SK-MEL-5 (cell line): ENCODE measurements around the gene CPM. TPM values are rescaled to one million over a fixed set of nuclear protein-coding genes. Genes with fewer than 3 reads are reported as not detected.

Experiments
- DNase-seq: peaks from one replicate; pipeline ENCODE4 v3.0.0-alpha.2; 2016; ENCODE audit warnings: low read depth, low spot score
- in situ Hi-C: cut with HindIII; loops from 2 replicates; pipeline ENCODE4 v1.10.0; 2016; ENCODE audit warnings: low sequenced_read_pairs, high pct_unique_total_duplicates, low pct_unique_long_range_greater_than_20kb
- total RNA-seq: library from RNA; depleted of rRNA; stranded (reverse); fragments of >200 nt; shearing (Covaris generic); gene quantifications from 2 replicates; pipeline ENCODE4 v1.2.3, GENCODE V29; 2014

Gene CPM
- total RNA-seq, 1 experiment from 2014 or later = 18.2 TPM

DNA sequence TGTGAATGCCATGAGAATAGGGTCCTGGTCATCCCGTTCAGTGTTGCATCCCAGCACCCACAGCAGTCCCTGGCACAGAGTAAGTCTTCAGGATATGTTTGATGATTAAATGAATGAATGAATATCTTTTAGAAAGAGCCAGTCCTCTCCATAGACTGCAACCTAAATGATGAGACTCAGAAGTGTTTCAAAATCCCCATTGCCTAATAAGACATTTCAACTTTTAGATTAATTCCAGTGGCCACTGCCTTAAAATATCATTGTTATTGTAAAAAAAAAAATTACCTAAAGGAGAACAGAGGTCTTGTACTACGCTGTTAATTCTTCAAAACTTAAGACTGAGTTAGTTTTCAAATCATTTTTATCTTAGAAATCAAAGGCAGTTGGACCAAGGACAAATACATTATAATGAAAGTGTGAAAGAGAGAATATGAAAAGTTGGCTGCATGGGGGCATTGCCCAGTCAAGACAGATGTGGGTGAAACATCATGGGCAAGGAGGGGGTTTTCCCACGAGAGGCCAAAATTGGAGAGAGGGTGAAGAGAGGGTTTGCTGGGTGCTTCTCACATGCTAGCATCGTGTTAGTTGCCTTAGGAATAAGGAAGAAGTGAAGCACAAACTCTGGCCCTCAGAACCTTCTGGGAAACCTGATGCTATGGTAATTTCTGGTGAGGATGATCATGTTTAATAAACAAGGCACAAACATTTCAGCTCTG, 26.3 kb upstream of the CPM start:
- in situ Hi-C loops = no loop called here
- DNase-seq = no peak

DNA sequence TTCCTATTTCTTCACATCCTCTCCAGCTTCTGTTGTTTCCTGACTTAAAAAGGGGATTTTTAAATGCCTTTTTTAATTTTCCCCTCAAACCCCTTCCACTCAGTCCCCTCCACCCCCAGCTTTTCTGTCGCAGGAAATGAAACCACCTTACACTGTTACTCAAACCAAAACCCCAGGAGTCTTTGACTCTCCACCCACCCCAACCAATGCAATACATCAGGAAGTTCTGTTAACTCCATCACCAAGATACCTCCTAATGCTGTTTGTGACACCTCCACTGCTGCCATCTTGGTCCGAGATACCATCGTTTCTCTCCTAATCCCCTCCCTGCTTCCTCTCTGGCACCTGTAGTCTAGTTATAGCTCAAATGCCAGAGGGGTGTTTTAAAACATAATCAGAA, 25.4 kb upstream of the CPM start:
- no peak for DNase-seq
- in situ Hi-C loops = no loop called here

DNA sequence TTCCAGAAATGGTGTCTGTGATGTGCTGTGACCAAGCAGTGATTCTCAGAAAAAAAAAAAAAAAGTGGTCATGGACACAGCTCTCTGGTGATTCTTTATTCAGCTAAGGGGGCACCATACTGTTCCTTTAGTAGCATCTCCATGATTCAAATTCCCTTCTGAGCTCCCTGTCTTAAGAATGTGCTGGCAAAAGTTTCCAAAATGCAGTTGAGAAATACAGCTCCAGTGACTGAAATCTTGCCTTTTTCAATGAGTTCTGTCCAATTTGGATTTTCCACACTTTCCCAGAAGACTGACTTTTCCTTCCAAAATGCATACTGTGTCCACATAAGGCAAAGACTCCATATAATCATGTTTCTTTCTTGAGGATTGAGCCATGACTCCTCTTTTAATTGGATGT, 24.3 kb upstream of the CPM start:
- in situ Hi-C loops = no loop called here
- no peak for DNase-seq

DNA sequence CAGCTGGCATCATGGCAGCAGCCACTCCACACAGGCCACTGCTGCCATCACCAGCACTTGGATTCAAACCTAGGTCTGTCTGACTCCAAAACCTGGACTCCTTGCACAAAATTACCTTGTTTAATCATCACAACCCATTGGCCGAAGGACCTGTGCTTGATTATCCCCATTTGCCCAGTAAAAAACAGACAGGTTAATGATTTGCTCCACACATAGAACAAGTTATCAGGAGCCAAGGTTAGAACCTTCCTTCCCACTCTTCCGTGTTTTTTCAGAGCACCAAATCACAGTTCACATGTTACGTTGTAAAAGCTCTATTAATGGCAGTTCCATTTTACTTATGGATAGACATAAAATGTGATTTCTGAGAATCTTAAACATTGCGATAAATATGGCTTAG, 23.5 kb upstream of the CPM start:
- DNase-seq = no peak
- in situ Hi-C loops = no loop called here

DNA sequence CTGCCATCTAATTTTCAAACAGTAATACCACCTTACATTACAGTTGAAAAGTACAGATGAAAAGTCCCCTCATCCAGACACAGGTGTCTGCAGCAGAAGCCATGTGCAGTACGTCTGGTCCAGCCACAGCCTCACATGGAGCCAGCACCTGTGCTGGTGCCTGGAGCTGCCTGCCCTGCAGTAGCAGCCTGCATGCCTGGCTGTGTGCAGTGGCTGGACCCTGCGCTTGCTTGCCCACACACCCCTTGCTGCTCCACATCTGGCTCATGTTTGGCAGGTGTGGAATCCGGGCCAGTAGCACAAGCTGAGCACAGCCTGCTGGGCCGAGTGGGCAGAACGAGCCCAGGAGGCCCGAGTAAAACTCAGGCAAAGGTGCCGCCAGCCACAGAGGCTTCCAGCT, 21.8 kb upstream of the CPM start:
- in situ Hi-C loops = no loop called here
- no peak for DNase-seq

DNA sequence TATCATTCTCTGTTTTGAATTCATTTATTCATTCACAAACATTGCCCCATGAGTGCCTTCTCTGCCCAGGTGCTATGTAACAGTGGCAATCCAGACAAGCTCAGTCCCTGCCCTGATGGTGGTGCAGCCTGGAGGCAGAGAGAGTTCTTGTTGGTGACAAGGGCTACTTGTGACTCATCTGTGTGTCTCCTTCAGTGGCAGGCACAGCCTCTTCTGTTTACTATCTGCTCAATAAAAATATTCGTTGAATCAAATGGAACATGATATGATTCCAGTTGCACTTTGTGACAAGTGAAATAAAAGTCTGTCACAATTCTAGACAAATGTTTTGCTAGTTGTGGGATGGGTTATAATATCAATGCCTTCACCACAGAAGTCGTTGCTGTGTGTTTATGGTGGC, 20.6 kb upstream of the CPM start:
- DNase-seq = no peak
- in situ Hi-C loops = no loop called here

DNA sequence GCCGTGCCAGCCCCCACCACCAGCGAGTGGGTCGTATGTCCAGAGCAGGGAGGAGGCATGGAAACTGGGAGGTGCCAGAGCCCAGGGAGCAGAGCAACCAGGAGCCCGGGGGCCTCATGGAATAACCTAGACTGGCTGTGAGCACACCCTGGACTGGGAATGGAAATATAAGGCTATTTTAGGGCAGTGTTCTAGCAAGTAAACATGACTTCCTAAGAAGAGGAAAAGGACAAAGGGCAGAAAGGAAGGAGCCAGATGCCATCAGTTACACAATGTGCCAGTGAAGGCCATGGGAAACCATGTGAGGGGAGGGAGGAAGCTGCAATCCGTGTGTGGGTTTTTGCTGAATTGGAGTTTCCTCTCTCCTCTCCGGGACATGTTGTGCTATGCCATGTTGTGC, 18.7 kb upstream of the CPM start:
- DNase-seq = no peak
- in situ Hi-C loops = no loop called here

DNA sequence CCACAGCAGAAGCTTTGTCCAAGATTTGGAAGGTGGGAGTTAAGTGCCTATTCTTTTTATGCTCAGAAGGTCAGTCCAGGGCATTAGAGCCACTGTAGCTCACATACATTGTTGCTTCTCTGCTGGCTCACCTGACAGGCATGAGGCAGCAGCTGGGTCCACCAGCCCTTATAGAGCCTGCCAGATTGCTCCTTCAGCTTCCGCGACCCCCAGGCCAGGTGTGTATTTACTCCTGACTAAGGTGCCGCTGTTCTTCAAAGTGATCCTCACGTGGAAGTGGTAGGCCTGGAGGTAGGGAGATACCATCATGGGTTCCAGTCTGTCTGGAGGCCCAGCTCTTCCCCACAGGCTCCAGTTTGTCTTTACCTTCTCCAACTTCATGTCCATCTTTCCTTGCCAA, 17.5 kb upstream of the CPM start:
- in situ Hi-C loops = no loop called here
- no peak for DNase-seq

DNA sequence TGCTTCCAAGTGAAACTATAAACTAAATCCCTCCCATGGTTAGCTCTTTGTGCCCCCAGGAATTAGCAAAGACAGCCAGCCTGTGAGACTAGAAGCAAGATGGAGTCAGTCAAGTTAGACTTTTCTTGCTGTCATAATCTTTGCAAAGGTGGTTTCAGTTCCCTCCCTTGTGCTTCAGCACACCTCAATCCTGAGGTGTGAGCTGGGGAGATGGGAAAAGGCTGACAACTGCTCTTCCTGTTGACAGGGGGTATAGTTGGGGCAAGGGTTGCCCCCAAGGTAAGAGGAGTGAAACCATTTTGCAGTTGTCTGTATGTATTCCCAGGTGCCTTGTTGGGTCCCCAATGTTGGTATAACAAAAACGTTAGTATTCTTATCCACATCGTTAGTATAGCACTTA, 12.3 kb upstream of the CPM start:
- in situ Hi-C loops = no loop called here
- no peak for DNase-seq

DNA sequence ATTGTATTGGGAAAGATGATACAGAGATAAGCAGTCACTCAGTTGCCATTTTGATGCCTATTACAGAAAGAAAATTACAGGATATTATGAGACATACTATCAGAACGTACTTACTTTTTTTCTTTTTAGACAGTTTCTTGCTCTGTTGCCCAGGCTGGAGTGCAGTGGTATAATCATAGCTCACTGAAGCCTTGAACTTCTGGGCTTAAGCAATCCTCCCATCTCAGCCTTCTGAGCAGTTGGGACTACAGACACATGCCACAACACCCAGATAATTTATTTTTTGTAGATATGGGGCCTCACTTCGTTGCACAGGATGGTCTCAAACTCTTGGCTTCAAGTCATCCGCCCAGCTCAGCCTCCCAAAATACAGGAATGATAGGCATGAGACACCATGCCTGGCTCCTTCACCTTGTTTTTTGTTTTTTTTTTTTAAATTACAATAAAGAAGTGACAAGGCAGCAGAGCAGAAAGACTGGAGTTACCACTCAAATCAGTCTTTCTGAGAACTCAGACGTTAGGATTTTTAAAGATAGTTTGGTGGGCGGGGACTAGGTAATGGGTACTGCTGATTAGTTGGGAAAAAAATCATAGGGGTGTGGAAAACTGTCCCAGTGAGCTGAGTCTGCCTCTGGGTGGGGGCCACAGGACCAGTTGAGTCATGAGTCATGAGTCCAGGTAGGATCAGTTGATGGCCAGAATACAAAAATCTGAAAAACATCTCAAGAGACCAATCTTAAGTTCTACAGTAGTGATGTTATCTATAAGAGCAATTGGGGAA, 11.5 kb upstream of the CPM start:
- no peak for DNase-seq
- in situ Hi-C loops = no loop called here

DNA sequence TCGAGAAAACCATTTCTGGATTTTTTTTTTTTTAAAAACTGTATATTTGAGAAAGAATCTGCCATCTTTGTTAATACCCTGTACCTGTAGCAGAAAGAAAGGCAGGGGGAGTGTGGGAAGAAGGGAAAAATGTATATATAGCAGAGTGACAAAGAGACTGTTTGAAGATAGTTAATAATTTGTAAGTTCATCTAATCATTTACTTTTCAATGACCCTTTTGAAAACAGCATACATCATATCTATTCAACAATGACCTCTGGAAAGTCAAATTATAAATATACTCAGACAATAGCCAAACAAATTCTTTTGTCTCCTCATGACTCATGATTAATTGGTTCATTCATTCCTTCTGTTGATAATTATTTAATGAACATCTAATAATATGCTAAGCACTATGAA, 10.9 kb upstream of the CPM start:
- DNase-seq = no peak
- in situ Hi-C loops = no loop called here

DNA sequence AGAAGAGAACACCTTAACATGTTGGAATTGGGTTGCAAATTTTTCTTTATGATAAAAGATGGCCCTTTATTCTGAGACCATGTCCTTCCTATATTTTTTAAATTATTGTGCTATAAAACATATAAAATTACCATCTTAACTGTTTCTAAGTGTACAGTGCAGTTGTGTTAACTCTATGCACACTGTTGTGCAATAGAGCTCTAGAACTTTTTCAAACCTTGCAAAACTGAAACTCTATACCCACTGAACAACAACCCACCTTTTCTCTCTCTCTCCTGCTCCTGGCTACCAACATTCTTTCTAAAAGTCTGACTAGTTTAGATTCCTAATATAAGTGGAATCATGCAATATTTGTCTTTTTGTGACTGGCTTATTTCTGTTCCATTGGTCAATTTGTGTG, 7.8 kb upstream of the CPM start:
- no peak for DNase-seq
- in situ Hi-C loops = no loop called here

DNA sequence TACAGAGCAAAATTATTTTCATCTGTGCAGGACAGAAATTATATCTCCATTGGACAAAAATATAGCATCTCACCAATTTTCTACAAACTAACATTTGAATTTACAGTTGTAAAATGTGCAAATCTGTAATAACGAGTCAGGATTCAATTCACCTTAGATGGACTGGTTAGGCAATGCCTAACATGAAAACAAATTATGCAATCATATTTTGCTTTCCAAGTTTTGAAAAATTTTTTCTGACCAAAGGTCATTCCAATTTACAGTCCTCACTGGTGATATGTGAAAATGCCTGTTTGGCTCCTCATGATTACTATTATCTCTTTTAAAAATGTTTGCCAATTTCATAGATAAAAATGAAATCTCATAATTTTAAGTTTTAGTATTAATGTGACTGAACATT, 6.5 kb upstream of the CPM start:
- in situ Hi-C loops = no loop called here
- no peak for DNase-seq

DNA sequence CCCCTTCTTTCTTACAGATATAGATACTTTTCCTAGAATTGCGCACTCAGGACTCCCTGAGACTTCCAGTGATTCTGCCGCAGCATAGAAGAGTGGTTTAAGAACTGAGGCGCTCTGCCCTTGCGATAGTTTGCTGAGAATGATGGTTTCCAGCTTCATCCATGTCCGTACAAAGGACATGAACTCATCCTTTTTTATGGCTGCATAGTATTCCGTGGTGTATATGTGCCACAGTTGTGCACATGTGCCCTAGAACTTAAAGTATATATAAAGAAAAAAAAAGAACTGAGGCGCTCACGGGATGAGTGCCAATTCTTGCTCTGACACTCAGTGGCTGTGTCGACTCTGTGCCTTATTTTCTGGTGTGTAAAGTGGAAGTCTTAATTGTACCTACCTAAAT, 1.4 kb upstream of the CPM start:
- in situ Hi-C loops = no loop called here

DNA sequence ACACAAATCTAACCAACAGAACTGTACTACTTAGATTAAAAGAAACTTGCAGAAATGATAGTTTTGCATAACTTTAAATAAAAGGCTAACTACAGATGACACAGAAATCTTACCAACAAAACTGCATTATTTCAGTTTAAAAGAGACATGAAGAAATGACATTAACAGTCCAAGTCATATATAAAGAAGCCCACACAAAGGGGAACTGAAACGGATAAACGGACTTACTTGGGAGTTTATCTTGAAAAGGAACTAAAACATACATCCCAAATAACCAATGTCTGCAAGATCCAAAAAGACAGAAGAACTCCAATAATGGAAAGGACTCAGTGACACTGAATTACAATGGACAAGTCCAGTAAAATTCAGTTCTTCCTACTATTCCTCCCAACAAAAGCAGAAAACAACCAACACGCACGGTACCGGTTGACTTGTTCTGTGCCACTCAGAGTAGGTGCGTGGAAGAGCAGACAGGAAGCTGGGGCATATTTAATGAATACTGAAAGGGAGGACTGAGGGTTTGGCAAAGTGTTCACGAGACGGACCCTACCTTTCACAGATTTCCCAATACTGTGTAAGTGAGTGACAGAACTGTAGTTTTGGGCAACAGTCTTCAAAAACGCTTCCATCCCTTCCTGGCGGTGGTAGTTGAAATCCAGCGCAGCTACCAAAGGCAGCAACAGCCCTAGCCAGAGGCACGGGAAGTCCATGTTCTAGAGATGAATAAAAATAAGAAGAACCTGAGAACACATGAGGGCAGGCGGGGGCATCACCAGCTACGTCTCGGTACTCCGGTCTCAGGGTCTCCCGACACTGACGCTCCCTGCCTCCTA, 627 bp downstream of the CPM start:
- DNase-seq = no peak
- in situ Hi-C loops = no loop called here

More for the DNA sequence above, 1.4 kb upstream of the CPM start:
- no peak for DNase-seq

DNA sequence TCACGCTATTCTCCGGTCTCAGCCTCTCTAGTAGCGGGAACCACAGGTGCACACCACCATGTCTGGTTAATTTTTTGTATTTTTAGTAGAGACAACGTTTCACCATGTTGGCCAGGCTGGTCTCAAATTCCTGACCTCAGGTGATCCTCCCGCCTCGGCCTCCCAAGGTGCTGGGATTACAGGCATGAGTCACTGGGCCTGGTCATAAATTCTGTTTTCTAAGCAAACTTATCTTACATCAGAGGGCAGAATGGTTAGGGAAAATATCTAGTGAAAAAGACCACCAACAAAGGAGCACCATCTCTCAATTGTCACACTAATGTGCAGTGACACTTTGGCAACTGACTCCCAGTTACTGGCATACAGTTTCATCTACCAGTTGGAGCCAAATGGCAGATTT, 2.8 kb downstream of the CPM start:
- in situ Hi-C loops = no loop called here
- no peak for DNase-seq

DNA sequence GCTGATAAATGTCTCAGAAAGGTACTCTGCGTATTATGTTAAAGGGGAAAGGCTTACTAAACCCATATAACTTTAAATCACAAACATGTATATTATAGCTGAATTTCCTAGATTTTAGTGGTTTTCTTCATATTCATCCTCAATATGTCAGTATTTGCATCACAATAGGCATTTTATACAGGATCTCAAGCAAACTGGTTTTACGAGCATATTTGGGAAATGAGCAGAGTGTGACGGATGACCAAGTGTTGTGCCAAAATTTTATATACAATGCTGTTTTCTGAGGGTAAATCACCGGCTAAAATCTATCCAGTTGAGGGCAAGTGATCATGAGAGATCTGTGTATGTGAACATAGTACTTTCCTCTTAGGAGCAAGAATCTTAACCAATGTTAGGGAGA, 8.4 kb downstream of the CPM start:
- DNase-seq = no peak
- in situ Hi-C loops = no loop called here

DNA sequence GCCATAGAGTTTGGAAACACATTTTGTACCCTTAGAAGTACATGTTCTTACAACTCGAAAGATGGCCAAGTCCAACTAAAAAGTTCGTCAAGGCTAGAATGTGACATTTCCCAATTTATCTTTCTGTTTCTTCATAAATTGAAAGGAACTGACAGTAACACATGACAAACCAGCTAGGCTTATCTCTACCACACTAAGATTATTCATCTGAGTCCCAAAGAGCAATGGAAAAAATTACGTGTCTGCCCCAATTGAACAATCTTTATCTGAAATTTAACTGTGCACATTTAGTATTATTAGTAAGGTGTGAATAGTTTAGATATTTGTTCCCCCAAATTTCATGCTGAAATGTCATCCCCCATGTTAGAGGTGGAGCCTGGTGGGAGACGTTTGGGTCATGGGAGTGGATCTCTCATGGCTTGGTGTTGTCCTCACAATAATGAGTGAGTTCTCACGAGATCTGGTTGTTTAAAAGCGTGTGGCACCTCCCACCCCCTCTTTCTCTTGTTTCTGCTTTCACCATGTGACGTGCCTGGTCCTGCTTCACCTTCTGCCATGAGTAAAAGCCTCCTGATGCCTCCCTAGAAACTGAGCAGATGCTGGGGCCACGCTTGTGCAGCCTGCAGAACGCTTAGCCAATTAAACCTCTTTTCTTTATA, 13.3 kb downstream of the CPM start:
- in situ Hi-C loops = no loop called here
- no peak for DNase-seq
